Epithelial cell of esophagus (primary cell): ENCODE data around the gene ADAMTS8.

ENCODE experiments used
- DNase-seq: peaks from one replicate; pipeline ENCODE4 v3.0.0; 2010; ENCODE audit warnings: low read depth
- H3K4me3 ChIP-seq: 2 replicates; pipeline ENCODE4 v1.5.1; 2011; ENCODE audit warnings: mild to moderate bottlenecking, low read length, control low read depth
- CTCF ChIP-seq: IDR thresholded peaks from 2 replicates; pipeline ENCODE4 v1.5.1; 2011; ENCODE audit warnings: low read depth, mild to moderate bottlenecking, low read length, control low read depth, inconsistent platforms; ENCODE audit not compliant: insufficient read depth; ENCODE audit errors: missing control alignments

The ADAMTS8 gene

DNA sequence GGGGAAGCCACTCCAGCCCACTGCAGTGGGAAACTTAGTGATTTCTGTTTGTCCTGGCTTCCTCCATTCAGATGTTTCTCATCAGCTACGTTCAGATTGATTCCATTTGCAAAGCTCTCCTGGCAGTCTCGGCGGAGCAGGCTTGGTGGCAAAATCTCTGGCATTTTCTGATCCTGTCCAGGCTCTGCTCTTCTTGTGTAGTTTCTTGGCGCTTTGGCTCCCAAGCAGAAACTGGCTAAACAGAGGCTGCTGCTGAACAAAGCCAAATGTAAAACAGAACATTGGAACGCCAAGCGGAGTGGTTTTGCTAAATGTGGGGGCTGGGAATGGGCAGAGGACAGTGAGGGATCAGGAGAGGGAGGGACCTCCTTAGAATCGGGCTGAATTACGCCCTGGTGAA, 36.7 kb downstream of the ADAMTS8 start:
- no peak for TF ChIP-seq CTCF
- DNase-seq, result no peak
- no peak overlapping the region for H3K4me3 ChIP-seq

- H3K4me3 ChIP-seq, result no peak overlapping the region
- DNase-seq, result peak; percentile 71
- TF ChIP-seq CTCF, result peak; percentile 51
These were observed 38.2 kb downstream of the ADAMTS8 start for GRCh38 chr11:130390071-130390758.

GRCh38 chr11:130389335-130389935, 39.0 kb downstream of the ADAMTS8 start:
- TF ChIP-seq CTCF, result no peak
- H3K4me3 ChIP-seq, result no peak overlapping the region
- DNase-seq, result no peak

- no peak for TF ChIP-seq CTCF
- H3K4me3 ChIP-seq, result no peak overlapping the region
- no peak for DNase-seq
These were observed 39.7 kb downstream of the ADAMTS8 start for GRCh38 chr11:130388607-130389205.

DNA sequence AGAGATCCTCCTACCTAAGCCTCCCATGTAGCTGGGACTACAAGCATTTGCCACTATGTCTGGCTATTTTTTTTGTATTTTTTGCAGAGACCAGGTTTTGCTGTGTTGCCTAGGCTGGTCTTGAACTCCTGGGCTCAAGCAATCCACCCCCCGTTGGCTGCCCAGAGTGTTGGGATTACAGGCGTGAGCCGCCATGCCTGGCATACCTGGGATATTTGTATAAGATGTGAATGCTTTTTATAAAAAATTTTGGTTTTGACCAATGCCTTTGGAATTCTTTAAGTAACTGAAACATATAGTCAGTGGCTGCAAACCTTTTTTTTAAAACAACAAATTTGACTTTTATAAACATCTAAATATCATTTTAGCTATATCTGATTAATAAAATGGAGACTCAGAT, 42.4 kb downstream of the ADAMTS8 start:
- DNase-seq, result no peak
- no peak overlapping the region for H3K4me3 ChIP-seq
- no peak for TF ChIP-seq CTCF

DNA sequence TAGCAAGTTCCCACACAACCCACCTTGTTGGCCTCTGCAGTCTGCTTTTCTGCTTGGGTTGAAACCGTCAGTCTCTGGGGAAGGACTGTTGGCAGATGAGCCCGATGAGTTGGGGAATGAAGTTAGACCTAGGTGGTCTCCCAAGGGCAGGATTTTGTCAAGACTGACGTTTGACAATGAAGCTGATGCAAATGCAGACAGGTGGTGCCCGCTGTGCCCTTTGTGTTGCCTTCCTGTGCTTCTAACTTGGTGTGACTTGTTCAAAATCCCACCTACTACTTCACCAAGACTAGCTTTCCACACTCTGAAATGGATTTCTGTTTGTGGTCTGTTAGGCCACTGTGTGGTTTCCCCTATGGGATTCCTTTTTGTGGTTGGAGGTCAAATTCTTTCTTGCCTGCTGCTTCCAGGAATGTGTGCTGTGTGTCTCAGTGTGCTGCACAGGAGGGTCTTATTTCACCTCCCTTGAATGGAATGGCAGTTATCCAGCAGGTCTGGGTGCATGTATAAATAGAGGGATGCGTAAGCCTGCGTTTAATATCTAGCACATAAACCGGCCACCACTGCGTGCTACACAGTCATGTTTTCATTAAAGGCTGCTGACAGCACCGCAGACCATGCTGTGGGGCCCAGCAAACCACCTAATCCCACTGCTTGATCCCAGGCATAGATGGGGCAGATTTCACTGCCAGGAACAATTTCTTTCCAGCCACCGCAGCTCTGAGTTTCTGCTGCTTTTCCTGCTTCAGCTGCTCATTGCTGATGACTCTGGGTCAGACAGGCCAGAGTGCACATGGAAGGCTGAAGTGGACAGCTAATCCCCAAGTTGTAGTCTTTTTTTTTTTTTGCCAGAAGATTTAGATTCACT, 44.8 kb downstream of the ADAMTS8 start:
- H3K4me3 ChIP-seq, result no peak overlapping the region
- no peak for TF ChIP-seq CTCF
- DNase-seq, result no peak
